CD4-positive, alpha-beta T cell (primary cell): Measurements from ENCODE around the gene RNPS1. TPM values are rescaled to one million over a fixed set of nuclear protein-coding genes. Genes with fewer than 3 reads are reported as not detected.

Source experiments
- ATAC-seq: fragments of 200-7000 bp; cut with Tn5 transposase; one replicate; pipeline ENCODE4 v1.10.0; 2022; ENCODE audit warnings: mild to moderate bottlenecking; ENCODE audit not compliant: poor library complexity
- CTCF ChIA-PET: fragments of 350-600 bp; sonication (Branson Sonifier 250); formaldehyde crosslinking; loops from one replicate; lab custom pipeline; 2021; ENCODE audit warnings: antibody characterized with exemption, inconsistent platforms; lab: Charles Lee
- POLR2A ChIA-PET: fragments of 350-600 bp; sonication (Branson Sonifier 250); formaldehyde crosslinking; loops from one replicate; lab custom pipeline; 2021; ENCODE audit warnings: antibody characterized with exemption, inconsistent platforms; lab: Charles Lee
- DNase-seq, 14 experiments: peaks; one replicate each; pipeline ENCODE4 v3.0.0-alpha.2; 2013 to 2020; ENCODE audit warnings: mixed read lengths in 2 of 14
- H3K27ac ChIP-seq, 2 donors: one replicate each; pipeline versions ENCODE4 v1.5.1 to v1.7.0; 2013; ENCODE audit warnings: low read length in 2 of 2, low read depth in 1 of 2, mild to moderate bottlenecking in 1 of 2
- H3K27me3 ChIP-seq, 2 experiments: 1 replicate in 1 of 2; 2 replicates in 1 of 2; pipeline versions ENCODE4 v1.6.1 to v1.7.0; 2013; ENCODE audit warnings: low read length in 2 of 2, control low read depth in 1 of 2, mild to moderate bottlenecking in 1 of 2, moderate library complexity in 1 of 2; ENCODE audit not compliant: insufficient read depth in 2 of 2, control insufficient read depth in 1 of 2
- H3K36me3 ChIP-seq: one replicate; pipeline ENCODE4 v1.6.1; 2013; ENCODE audit warnings: low read length, control low read depth; ENCODE audit not compliant: insufficient read depth
- H3K4me1 ChIP-seq: one replicate; pipeline ENCODE4 v1.6.1; 2013; ENCODE audit warnings: low read length, control low read depth; ENCODE audit not compliant: insufficient read depth
- H3K4me3 ChIP-seq: one replicate; pipeline ENCODE4 v1.5.1; 2013; ENCODE audit warnings: mild to moderate bottlenecking, low read length, moderate library complexity
- H3K9me3 ChIP-seq, 2 experiments: 1 replicate in 1 of 2; 2 replicates in 1 of 2; pipeline versions ENCODE4 v1.6.1 to v1.7.0; 2013; ENCODE audit warnings: low read length in 2 of 2, mild to moderate bottlenecking in 2 of 2, control low read depth in 1 of 2, moderate library complexity in 1 of 2; ENCODE audit not compliant: control insufficient read depth in 1 of 2, insufficient read depth in 1 of 2
- H3K27ac Mint-ChIP-seq: one replicate; pipeline ENCODE4 v1.8.0; 2020; ENCODE audit warnings: mixed read lengths
- H3K27me3 Mint-ChIP-seq: one replicate; pipeline ENCODE4 v1.8.0; 2021; ENCODE audit warnings: mixed read lengths
- H3K36me3 Mint-ChIP-seq: one replicate; pipeline ENCODE4 v1.8.0; 2021; ENCODE audit warnings: low read depth, mixed read lengths
- H3K4me1 Mint-ChIP-seq: one replicate; pipeline ENCODE4 v1.8.0; 2021; ENCODE audit warnings: low read depth, mixed read lengths
- H3K4me3 Mint-ChIP-seq: one replicate; pipeline ENCODE4 v1.8.0; 2020; ENCODE audit warnings: mild to moderate bottlenecking, mixed read lengths
- H3K9me3 Mint-ChIP-seq: one replicate; pipeline ENCODE4 v1.8.0; 2020; ENCODE audit warnings: mixed read lengths
- CTCF ChIP-seq: fragments of 200-600 bp; IDR thresholded peaks from one replicate; pipeline ENCODE4 v1.8.0; 2022; ENCODE audit warnings: antibody characterized with exemption, mild to moderate bottlenecking
- intact Hi-C, 2 experiments: fragments of 100-400 bp; cut with DNase I in 1 of 2; cut with micrococcal nuclease in 1 of 2; formaldehyde crosslinking; loops; one replicate each; pipeline versions ENCODE4 v1.15.1 to v1.9.0; 2023 to 2025; cut with DNase I, micrococcal nuclease
- total RNA-seq, 174 experiments: library from RNA in 2 of 174; stranded (reverse) in 2 of 174; gene quantifications; one replicate each; pipeline ENCODE4 v1.2.3 and lab custom pipeline; 2021 to 2026

The RNPS1 gene
- total RNA-seq, 2 experiments from 2014 or later, result 211 to 214 TPM

DNA sequence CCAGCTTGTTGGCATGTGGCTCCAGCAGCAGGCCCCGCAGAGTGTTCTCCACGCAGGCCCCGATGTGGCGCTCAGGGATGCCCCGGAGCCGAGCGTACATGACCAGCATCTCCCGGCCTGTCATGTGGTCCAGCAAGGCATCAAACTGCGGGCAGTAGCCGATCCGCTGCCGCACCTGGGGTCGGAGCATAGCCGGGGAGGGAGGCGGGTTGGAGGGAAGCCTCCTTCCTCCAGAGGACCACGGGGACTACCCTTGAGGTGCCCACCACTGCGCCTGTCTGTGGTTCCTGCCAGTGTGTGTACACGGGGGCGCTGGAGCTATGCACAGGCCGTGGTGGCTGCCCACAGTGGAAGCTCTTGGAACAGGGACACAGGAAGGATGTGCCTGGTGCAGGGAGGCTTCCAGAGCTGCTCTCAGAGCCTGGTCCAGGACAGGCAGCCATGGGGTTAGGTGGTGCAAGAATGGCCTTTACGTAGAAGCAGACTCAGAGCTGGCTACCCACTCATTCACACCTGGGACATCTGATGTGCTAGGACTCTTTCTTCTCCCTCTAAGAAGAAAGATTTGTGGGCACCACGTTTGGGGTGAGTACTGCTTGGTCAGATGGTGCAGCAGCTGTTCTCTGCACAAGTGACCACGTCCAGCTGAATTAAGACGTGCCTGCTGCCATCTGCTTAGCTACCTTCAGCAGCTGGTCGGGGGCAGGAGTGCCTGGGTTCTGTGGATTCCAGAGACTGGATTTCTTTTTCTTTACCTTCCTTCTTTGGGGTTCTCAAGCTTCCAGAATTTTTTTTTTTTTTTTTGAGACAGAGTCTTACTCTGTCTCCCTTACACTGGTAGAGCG lies 11.3 kb upstream of the RNPS1 start:
- no peak overlapping the region for H3K27ac Mint-ChIP-seq
- H3K27me3 Mint-ChIP-seq, result no peaks in the 10 kb centered on the region
- Histone ChIP-seq H3K4me3 (no peak overlapping the region), H3K36me3 (no peaks in the 10 kb centered on the region), H3K27me3 (no peaks in the 10 kb centered on the region), H3K4me1 (no peaks in the 10 kb centered on the region), H3K9me3 (no peaks in the 10 kb centered on the region), H3K27ac (no peak overlapping the region)
- CTCF ChIA-PET, result no interaction called here
- ATAC-seq (no peak), DNase-seq (no peak)
- H3K36me3 Mint-ChIP-seq, result peaks cover 5% of the 10 kb centered on the region
- no peaks in the 10 kb centered on the region for H3K4me1 Mint-ChIP-seq
- H3K9me3 Mint-ChIP-seq, result no peaks in the 10 kb centered on the region
- no peak for TF ChIP-seq CTCF
- POLR2A ChIA-PET, result no interaction called here
- intact Hi-C loops, result no loop called here
- no peak overlapping the region for H3K4me3 Mint-ChIP-seq

GRCh38 chr16:2278272-2278608 lies 10.3 kb upstream of the RNPS1 start:
- Histone ChIP-seq H3K27me3 (no peaks in the 10 kb centered on the region), H3K4me1 (no peaks in the 10 kb centered on the region), H3K27ac (no peak overlapping the region), H3K4me3 (no peak overlapping the region), H3K36me3 (no peaks in the 10 kb centered on the region), H3K9me3 (no peaks in the 10 kb centered on the region)
- Mint-ChIP-seq H3K9me3 (no peaks in the 10 kb centered on the region), H3K36me3 (no peaks in the 10 kb centered on the region), H3K4me3 (no peak overlapping the region), H3K27ac (no peak overlapping the region), H3K4me1 (no peaks in the 10 kb centered on the region), H3K27me3 (no peaks in the 10 kb centered on the region)
- no peak for TF ChIP-seq CTCF
- POLR2A ChIA-PET, result no interaction called here
- ATAC-seq, result no peak
- intact Hi-C loops, result no loop called here
- CTCF ChIA-PET, result no interaction called here
- DNase-seq, result no peak

GRCh38 chr16:2277466-2278271 lies 9.7 kb upstream of the RNPS1 start:
- POLR2A ChIA-PET, result no interaction called here
- H3K9me3 Mint-ChIP-seq, result no peaks in the 10 kb centered on the region
- intact Hi-C loops, result no loop called here
- H3K36me3 ChIP-seq, result no peaks in the 10 kb centered on the region
- TF ChIP-seq CTCF, result no peak
- no peaks in the 10 kb centered on the region for H3K36me3 Mint-ChIP-seq
- no peaks in the 10 kb centered on the region for H3K4me1 Mint-ChIP-seq
- H3K27ac ChIP-seq, result no peak overlapping the region
- H3K9me3 ChIP-seq, result no peaks in the 10 kb centered on the region
- no peak overlapping the region for H3K4me3 Mint-ChIP-seq
- H3K4me3 ChIP-seq, result no peak overlapping the region
- no peaks in the 10 kb centered on the region for H3K27me3 Mint-ChIP-seq
- no peaks in the 10 kb centered on the region for H3K4me1 ChIP-seq
- CTCF ChIA-PET, result no interaction called here
- DNase-seq (peak in 1 of 14 experiments; percentile 12), ATAC-seq (no peak)
- no peaks in the 10 kb centered on the region for H3K27me3 ChIP-seq
- no peak overlapping the region for H3K27ac Mint-ChIP-seq
